CD1c-positive myeloid dendritic cell (primary cell): ENCODE results near the gene KIF6.

Experiments used
- DNase-seq: peaks from one replicate; pipeline ENCODE4 v3.0.0-alpha.2; 2016; ENCODE audit errors: extremely low spot score

KIF6 gene

DNA sequence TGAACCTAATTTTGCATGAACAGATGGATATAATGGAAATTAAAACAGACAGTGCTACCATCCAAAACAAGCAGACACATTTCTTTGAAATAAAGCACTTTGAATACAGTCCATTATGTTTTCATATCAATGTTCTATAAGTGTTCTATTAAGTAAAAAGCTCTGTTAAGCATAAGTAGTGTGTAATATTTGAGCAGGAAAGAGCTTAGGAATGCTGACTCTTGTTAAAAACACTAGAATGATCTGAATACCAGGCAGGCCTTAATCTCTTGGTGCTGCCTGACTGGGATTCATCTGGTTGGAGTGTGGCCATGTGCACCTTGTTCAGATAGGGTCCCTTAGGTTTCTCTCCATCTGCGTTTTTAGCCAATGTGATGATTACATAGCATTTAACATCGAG lies 130.9 kb downstream of the KIF6 start:
- no peak for DNase-seq

DNA sequence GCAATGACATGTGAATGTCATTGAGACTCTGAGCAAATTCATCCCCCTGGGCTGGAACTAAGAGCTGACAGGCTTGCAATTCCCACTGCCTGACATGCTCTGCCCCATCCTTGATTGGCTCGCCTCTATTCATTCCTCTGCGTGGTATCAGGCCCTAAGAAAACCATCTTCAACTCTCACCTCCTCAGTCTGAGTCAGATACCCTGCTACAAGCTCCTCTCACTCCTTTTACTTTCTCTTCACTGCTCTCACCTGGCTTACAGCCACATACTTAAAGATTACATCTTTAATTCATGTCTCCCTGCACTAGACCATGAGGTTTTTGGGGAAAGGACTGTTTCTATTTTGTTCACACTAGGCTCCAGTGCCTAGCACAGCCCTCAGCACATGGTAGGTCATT lies 131.6 kb downstream of the KIF6 start:
- DNase-seq: no peak

DNA sequence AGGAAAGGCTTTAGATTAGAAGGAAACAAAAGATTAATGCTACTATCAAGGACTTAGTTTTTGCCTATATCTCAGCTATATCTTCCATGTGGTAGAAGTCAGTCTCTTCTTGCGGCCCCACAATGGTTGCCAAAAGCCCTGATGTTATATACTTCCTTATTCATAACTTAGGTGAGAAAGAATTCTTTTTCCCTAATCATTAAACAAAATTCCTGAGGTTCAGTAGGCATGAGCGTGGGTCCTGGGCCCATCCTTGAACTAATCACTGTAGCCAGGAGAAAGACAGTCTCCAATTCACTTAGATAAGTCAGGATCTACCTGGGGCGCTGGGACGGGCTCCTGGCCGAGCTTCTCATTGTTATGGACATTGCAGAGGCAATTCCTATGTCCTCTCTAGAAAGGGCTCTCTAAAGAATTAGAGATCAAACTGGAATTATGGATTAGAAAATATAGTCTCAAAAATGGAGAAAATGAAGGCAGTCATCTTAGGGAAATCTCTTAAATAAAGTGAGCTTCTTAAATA lies 134.3 kb downstream of the KIF6 start:
- no peak for DNase-seq

DNA sequence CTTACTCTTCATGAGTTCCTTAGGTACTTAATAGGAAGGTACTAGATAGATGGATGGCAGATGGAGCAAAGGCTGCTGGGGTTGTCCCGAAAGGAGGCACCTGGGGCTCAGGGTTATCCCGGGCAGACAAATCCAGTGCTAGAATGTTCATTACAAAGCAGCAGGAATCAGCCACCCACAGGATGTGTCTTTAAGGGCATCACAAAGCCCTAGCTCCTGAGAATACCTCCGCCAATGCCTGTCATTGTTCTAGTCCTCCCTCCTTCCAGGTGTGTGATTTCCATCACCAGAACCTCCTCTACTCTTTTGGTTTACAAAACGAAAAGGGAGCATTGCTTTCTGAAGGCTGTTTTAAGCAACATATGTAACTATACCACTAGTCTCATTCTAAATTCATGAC lies 138.1 kb downstream of the KIF6 start:
- DNase-seq: no peak

DNA sequence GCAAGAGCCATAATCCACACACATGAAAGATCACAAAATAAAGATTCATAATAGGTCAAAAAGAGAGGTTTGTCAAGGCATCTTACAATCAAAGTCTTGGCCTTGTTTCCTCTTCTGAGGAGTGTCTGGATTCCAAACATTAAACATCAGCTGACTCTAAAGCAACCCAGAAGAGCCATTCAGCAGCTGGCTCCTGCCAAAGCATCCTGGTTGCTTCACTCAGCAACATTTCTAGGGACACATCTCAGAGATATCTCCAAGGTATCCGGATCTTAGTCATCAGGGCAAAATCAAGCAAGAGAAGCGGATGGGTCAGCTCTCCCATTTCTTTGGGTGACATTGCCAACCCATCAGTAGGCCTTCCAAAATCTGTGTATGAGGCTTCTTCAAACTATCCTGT lies 139.6 kb downstream of the KIF6 start:
- no peak for DNase-seq

DNA sequence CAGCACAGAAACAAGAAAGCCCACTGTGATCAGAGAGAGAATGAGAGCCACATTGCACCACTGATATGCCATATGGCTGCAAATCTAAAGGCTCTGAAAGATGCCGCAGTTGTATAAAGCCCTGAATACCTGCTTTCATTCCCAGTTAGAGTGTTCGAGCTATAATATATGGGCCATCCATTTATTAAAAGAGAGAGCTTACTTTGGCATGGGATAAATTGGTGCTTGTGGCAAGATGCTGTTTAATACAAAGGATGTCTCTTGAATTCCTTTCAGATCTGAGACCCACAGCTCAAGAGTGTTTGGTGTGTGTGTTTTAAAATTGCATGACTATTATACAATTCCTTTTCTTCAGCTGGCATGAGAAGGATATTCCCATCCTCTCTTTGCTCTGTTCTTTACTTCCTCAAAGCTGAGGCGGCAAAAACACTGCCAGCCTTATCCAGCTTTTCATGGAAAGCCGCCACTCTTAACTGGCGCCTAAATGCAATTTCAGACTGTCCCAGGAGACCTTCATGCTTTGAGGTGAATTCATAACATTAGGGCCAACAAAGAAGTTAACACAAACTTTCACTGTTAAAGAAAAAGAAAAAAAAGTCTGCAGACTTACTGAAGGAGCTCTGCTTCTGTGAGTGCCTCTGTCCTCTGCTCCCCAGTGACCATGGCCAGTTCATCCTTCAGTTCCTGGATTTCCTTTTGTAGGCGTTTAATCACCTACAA lies 147.6 kb downstream of the KIF6 start:
- DNase-seq: no peak

DNA sequence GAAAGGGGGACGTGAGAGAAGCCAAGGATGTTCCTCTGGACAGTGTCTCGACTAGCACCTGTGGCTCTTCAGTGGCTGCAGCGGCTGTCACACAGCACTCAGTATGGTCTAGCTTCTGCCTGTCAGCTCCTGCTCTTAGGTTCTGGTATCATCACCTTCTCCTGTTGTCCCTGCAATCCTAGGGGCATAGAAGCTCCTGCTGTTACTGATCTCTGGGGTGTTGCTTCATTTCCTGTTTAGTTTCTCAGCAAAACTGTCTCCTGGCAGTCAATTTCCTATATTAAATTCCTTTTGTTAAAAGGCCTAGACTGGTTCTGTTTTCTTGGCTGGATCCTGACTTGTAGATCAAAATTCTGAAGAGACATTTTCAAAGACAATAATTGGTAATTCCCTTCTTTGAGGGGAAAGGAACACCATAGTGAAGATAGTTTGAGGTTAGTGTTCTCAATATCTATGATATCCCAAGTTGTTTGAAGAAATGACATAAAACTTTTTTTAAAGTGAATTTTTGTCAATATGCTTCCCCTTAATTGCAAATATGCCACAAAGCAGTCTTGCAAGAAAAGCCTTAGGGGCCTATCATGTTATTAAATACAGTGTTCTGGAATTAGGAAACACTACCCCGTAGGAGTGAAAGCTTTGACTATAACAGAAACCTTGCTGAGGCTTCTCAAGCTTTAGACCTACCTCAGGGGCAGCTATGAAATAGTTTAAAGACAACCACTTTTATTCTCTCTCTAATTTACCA lies 148.5 kb downstream of the KIF6 start:
- no peak for DNase-seq

DNA sequence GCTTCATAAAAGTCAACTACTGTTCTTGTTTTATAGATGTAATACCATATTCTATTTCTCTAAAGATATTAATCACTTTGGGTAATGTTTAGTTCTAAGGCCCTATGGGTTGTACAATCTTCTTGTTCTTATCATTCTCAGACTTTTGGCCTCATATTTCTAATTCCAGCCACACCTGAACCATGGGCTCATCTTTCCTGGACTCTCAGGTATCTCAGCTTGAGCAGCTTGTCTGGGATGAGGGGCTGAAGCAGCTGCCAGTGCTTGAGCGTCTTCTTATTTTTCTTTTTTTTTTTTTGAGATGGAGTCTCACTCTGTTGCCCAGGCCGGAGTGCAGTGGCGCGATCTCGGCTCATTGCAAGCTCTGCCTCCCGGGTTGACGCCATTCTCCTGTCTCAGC lies 150.2 kb downstream of the KIF6 start:
- no peak for DNase-seq

DNA sequence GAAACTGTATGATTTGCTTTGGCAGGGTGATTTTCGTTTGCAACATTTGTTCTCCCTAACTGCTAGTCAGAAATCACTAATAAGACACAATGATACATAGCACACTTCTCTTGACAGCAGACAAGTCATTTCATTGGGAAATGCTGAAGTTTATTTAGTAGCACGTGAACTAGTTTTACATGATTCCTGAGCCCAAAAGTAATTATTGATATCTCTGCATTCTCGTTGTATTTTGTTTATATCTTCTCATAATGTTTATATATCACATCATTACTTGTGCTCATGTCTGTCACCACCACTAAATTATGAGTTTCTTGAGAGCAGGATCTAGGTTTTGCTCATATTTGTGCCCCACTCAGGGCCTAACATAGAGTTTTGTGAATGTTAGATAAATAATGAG lies 151.7 kb downstream of the KIF6 start:
- DNase-seq: no peak

DNA sequence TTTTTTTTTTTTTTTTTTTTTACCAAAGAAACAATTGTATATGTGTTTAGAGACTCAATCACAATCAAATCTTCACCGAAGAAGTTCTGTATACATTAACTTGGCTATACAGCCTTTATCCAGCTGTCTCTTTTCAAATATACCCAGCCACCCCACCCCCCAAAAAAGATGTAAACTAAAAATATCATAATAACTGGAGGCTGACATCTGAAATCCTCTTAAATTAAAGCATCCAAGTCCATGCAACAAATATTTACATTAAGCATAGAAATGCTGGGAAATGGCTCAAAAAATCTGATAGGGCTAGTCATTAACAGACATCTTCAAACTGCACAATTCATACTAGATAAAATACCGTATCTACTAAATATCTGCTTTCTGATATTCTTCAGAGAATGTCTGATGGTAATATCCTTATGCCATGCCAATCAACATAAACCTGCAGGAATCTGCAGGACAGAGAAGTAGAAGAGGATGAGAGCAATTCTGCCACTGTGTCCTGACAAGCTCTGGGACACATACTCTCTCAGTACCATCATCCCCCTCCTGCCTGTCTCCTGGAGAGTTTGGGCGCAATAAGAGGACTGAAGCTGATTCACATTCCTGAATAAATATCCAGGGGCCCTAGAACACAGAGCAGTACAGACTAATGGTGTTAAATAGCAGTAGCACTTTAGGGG lies 152.4 kb downstream of the KIF6 start:
- DNase-seq: no peak

DNA sequence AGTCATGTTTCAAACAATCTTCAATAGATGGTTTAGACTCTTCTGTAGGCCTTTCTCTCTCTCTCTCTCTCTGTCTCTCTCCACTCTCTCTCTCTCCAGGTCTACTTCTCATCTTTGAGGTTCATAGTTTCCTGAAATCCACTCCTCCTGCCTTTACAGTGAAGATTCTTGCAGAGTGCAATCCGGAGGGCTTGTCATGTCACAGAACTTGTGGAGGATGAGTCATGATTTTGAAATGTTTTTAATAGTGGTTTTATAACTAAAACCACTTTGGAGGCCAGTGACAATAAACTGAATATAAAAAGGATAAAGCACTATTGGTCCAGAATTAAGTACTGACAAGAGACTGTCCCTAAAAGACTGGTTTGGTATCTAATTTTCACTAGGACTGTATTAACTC lies 156.3 kb downstream of the KIF6 start:
- DNase-seq: no peak

DNA sequence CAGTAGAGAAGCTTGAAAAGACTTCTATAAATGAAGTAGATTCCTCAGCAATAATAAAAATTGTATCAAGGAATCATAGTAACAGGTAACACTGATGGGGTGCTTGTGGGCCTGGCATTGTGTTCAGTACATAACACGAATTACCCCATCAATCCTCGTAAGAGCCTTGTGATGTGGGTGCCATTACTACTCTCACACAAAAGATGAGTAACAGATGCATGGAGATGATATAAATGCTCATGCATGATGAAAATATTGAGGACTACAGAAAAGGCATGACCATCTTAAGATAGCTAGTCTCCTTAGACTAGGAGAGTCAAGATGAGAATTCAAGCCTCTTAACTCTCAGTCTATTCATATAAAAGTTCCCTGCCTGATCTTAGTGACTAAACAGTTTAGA lies 158.1 kb downstream of the KIF6 start:
- DNase-seq: no peak

DNA sequence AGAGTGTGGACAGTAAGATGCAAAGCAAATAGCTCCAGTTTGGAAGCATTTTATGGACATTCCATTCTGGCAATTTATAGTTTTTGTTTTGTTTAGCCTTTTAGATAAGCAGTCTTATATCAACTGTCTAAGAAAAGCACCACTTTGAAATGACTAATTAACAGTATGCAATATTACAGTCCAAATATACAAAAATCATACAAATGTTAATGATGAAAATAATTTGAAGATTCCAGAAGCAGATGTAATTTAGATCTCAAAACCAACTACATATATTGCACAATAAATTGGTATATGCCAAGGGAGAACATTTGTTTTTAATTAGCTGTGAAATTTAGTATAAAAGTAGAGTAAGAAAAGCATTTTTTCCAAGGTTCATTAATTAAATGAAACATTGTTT lies 158.8 kb downstream of the KIF6 start:
- DNase-seq: no peak

DNA sequence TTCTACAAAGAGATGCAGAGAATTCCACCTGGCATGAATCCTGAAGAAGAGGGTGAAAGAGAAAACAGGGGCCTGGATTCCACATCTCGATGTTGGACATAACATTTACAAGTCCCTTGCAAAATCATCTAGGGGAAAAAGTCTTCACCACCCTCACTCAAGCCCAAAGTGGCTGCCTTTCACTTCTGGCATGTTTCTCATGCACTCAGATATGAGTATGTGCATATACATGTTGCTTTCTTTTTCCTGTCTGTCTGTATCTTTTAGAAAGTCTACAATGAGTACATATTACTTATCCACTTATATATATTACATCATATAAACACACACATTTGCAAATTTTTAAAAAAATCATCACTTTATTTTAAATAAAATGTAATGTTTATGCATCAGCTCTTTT lies 159.3 kb downstream of the KIF6 start:
- no peak for DNase-seq

DNA sequence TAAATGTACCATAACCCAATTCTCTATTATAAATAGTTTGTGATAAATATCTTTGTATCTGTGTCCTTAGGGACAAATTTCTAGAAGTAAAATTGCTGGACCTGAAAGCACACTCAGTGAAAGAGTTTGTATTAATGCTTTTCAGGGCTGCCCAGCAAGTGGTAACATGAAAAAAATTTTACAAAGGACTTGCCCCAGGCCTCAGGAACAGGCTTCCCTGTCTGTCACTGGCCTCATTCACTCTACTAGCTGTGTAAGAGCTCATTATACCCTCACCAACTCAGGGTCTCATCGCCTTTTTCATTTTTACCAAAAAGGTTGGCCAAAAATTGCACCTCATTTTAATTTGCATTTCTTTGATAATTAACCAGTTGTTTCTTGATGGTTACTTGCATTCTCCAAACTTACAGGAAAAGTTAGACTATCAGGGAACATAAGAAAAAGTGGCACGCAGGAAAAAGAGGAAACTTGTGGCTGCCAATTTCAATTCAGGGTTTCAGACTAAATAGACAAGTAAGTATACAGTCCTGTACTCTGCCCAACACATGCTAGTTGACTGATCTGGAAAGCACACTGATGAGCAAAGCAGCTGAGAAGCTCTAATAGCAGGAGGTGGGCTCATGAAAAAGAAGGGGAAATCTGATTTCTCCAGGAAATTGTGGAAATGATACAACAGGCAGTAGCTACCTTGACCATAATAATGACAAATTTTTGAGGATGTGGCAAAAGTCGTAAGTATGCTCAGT lies 161.5 kb downstream of the KIF6 start:
- DNase-seq: no peak

DNA sequence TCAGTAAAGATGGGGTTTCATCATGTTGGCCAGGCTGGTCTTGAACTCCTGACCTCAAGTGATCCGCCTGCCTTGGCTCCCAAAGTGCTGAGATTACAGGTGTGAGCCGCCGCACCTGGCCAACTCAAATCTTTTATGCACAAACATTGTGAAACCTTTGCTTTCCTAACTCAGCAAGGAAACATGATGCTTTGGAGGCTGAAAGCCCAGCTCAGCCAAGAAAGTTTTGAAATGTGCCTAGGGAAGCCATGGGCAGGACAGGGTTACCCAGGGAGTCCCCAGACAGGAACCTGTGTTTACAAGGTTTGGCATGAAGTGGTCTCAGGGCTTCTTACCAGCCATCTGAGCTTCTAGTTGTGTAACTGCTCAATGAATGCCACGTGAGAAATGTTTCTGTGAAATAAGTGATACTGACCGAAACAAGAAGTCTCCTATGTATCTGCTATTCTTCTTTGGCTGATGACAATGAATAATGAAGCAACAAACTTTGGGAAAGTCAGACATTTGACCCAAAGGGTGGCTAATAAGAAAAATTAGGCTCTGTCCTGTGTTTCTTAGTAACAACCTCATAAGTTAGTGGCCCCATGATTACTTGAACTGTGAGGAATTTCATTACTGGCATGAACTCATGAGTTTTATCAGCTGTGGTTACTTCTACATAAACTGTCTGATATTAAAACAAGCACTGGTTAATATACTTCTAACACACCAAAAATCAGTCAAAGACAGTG lies 163.5 kb downstream of the KIF6 start:
- no peak for DNase-seq

DNA sequence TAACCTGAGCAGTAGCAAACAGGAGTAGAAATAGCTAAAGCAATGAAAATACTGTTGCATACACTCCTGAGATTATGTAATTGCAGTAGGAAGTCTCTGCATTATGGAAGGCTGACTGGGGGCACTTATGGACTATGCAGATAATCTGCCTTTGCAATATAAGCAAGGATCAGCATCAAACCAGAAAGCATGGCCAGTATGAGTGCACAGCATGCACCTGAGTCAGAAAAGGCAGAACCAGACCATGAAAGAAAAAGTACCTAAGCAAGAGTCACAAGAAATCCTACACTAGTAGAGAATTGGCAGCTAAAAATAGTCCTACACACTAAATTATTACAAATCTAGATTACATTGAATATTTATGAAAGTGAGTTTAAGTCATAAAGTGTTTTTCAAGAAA lies 164.3 kb downstream of the KIF6 start:
- no peak for DNase-seq

DNA sequence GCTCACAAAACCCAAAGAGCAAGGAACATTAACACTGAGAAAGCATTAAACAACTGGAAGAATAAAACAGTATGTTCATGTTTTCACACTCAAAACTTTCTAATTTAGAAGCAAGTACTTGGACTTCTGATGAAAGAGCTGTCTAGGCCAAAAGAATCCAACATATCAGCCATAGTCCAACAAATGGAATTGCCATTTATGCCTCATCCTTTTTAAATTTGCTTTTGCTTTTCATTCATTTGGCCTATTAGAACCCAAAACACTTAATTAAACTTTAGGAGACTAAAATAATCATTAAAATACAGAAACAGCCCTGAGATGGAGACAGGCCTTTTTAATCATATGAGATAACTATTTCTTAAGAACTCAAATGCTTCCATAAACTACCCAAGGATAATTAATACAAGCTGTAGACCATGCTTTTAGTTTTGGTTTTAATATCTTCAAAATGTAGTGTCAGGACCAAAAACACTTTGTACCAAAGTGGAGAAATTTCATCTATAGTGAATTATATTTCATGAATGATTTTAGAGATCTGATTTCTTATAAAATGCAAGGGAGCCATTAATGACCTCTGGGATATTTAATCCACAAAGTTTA lies 166.5 kb downstream of the KIF6 start:
- DNase-seq: no peak

DNA sequence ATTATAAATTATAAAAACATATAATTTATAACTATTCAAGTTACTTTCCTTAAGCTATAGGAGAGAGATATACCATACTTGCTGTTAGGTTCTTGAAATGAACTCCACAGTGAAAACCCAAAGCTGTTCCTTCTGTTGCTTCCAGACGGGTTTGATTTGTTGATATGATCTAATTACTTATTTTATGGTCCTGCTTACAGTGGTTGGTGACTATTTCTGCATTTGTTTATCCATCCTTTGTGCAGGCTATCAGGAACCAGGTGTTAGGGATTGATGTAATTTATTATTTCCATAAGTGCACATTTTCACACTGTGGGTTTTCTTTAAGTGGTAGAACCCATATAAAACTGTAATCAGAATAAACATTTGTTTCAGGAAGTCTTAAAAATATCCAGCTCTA lies 167.1 kb downstream of the KIF6 start:
- DNase-seq: no peak

DNA sequence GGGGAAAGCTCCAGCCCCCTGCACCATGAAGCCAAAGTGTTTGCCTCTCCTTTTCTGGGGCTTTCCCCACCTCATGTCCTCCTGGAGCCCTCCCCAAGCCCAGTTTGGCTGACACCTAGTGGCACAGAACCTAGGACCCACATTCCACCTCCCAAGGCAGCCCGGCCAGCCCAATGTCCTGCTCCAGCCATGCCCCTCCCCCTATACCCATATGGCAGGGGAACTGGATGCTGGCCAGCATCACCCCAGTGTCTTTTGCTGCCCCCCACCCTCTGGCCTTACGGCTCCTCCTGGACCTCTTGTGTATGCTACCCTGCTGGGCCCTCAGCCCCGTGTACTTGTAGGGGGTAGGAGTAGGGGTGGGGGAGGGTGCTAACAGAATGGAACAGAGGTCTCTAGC lies 170.1 kb downstream of the KIF6 start:
- no peak for DNase-seq
